Subcutaneous abdominal adipose tissue (tissue), 5 donors: Measurements from ENCODE around the gene OSTM1.

Experiments used
- H3K27ac ChIP-seq: one replicate; pipeline ENCODE4 v1.7.0; 2013; ENCODE audit warnings: low read depth, mild to moderate bottlenecking, inconsistent platforms, low read length, moderate library complexity
- H3K27me3 ChIP-seq, 5 donors: one replicate each; pipeline ENCODE4 v1.7.0; 2013; ENCODE audit warnings: low read length in 5 of 5, inconsistent platforms in 1 of 5; ENCODE audit not compliant: control insufficient read depth in 5 of 5, insufficient read depth in 4 of 5
- H3K36me3 ChIP-seq, 5 donors: one replicate each; pipeline ENCODE4 v1.7.0; 2013; ENCODE audit warnings: low read length in 5 of 5; ENCODE audit not compliant: control insufficient read depth in 5 of 5, insufficient read depth in 5 of 5
- H3K4me1 ChIP-seq, 5 donors: one replicate each; pipeline ENCODE4 v1.7.0; 2013; ENCODE audit warnings: low read length in 5 of 5, mild to moderate bottlenecking in 3 of 5, moderate library complexity in 1 of 5; ENCODE audit not compliant: control insufficient read depth in 5 of 5, insufficient read depth in 5 of 5
- H3K4me3 ChIP-seq, 5 donors: one replicate each; pipeline ENCODE4 v1.7.0; 2013; ENCODE audit warnings: low read length in 5 of 5, low read depth in 1 of 5
- H3K9ac ChIP-seq, 5 donors: one replicate each; pipeline ENCODE4 v1.7.0; 2013; ENCODE audit warnings: low read length in 5 of 5, mild to moderate bottlenecking in 4 of 5, moderate library complexity in 3 of 5
- H3K9me3 ChIP-seq, 5 donors: one replicate each; pipeline ENCODE4 v1.7.0; 2013; ENCODE audit warnings: low read length in 5 of 5; ENCODE audit not compliant: control insufficient read depth in 5 of 5
- donor health status: healthy.
- donor health status: healthy.
- donor health status: healthy.
- donor health status: healthy.
- donor health status: healthy.

The OSTM1 gene

GRCh38 chr6:108074359-108075144 lies at the start of gene OSTM1:
Gene OSTM1, minus strand, starts transcription at chr6:108074741. Its CDS starts 90 bp downstream, at chr6:108074651.
- peaks cover 0 to 21% (median 20%) of the 10 kb centered on the region in 5 donors for H3K4me1 ChIP-seq
- H3K9ac ChIP-seq, result peak within 1 kb of the TSS; percentile 38 to 94 (median 75)
- H3K36me3 ChIP-seq, result no peaks in the 10 kb centered on the region
- no peaks in the 10 kb centered on the region for H3K27me3 ChIP-seq
- H3K4me3 ChIP-seq, result peak within 1 kb of the TSS; percentile 78 to 98 (median 95)
- H3K27ac ChIP-seq, result peak within 1 kb of the TSS; percentile 69
- H3K9me3 ChIP-seq, result no peaks in the 10 kb centered on the region

GRCh38 chr6:108123946-108124345 lies 49.4 kb upstream of the OSTM1 start:
- H3K9me3 ChIP-seq, result peaks cover 0 to 7% (median 3%) of the 10 kb centered on the region in 5 donors
- peaks cover 0 to 9% (median 8%) of the 10 kb centered on the region in 5 donors for H3K4me1 ChIP-seq
- no peak overlapping the region for H3K4me3 ChIP-seq
- no peaks in the 10 kb centered on the region for H3K36me3 ChIP-seq
- H3K9ac ChIP-seq, result no peak overlapping the region
- peaks cover 32 to 73% (median 42%) of the 10 kb centered on the region in 5 donors for H3K27me3 ChIP-seq
- H3K27ac ChIP-seq, result no peak overlapping the region

- no peak overlapping the region for H3K9ac ChIP-seq
- no peak overlapping the region for H3K4me3 ChIP-seq
- H3K4me1 ChIP-seq, result peaks cover 0 to 13% (median 12%) of the 10 kb centered on the region in 5 donors
- H3K27me3 ChIP-seq, result peaks cover 30 to 74% (median 42%) of the 10 kb centered on the region in 5 donors
- no peaks in the 10 kb centered on the region for H3K36me3 ChIP-seq
- peaks cover 0 to 7% (median 3%) of the 10 kb centered on the region in 5 donors for H3K9me3 ChIP-seq
- no peak overlapping the region for H3K27ac ChIP-seq
Observed at GRCh38 chr6:108123481-108123929, 49.0 kb upstream of the OSTM1 start.

GRCh38 chr6:108121612-108122011 lies 47.1 kb upstream of the OSTM1 start:
- H3K4me3 ChIP-seq, result no peak overlapping the region
- peaks cover 35 to 72% (median 53%) of the 10 kb centered on the region in 5 donors for H3K27me3 ChIP-seq
- no peak overlapping the region for H3K27ac ChIP-seq
- H3K36me3 ChIP-seq, result no peaks in the 10 kb centered on the region
- peaks cover 3 to 30% (median 30%) of the 10 kb centered on the region in 5 donors for H3K4me1 ChIP-seq
- H3K9me3 ChIP-seq, result peaks cover 0 to 7% (median 3%) of the 10 kb centered on the region in 5 donors
- no peak overlapping the region for H3K9ac ChIP-seq

GRCh38 chr6:108120311-108120710 lies 45.8 kb upstream of the OSTM1 start:
- no peak overlapping the region for H3K4me3 ChIP-seq
- H3K36me3 ChIP-seq, result no peaks in the 10 kb centered on the region
- peaks cover 44 to 75% (median 57%) of the 10 kb centered on the region in 5 donors for H3K27me3 ChIP-seq
- H3K27ac ChIP-seq, result no peak overlapping the region
- peaks cover 0 to 7% (median 3%) of the 10 kb centered on the region in 5 donors for H3K9me3 ChIP-seq
- peaks cover 5 to 39% (median 36%) of the 10 kb centered on the region in 5 donors for H3K4me1 ChIP-seq
- no peak overlapping the region for H3K9ac ChIP-seq

GRCh38 chr6:108119769-108120141 lies 45.2 kb upstream of the OSTM1 start:
- Histone ChIP-seq H3K4me1 (peaks cover 5 to 44% (median 42%) of the 10 kb centered on the region in 5 donors), H3K27ac (no peak overlapping the region), H3K27me3 (peaks cover 41 to 72% (median 58%) of the 10 kb centered on the region in 5 donors), H3K9ac (no peak overlapping the region), H3K36me3 (no peaks in the 10 kb centered on the region), H3K9me3 (peaks cover 0 to 7% (median 3%) of the 10 kb centered on the region in 5 donors), H3K4me3 (peak overlapping the region in 2 of 5 donors; percentile 68 to 83)

GRCh38 chr6:108118810-108119768 lies 44.5 kb upstream of the OSTM1 start:
- peaks cover 0 to 1% (median 0%) of the 10 kb centered on the region in 5 donors for H3K9me3 ChIP-seq
- H3K27me3 ChIP-seq, result peaks cover 35 to 66% (median 58%) of the 10 kb centered on the region in 5 donors
- H3K4me1 ChIP-seq, result peaks cover 5 to 51% (median 48%) of the 10 kb centered on the region in 5 donors
- peak overlapping the region; percentile 59 to 83 (median 73) for H3K4me3 ChIP-seq
- H3K27ac ChIP-seq, result no peak overlapping the region
- peak overlapping the region in 2 of 5 donors; percentile 26 to 41 for H3K9ac ChIP-seq
- H3K36me3 ChIP-seq, result no peaks in the 10 kb centered on the region

- Histone ChIP-seq H3K9me3 (no peaks in the 10 kb centered on the region), H3K4me3 (peak overlapping the region; percentile 74 to 86 (median 81)), H3K27ac (no peak overlapping the region), H3K36me3 (no peaks in the 10 kb centered on the region), H3K4me1 (peaks cover 6 to 59% (median 56%) of the 10 kb centered on the region in 5 donors), H3K9ac (peak overlapping the region in 1 of 5 donors; percentile 28), H3K27me3 (peaks cover 32 to 60% (median 58%) of the 10 kb centered on the region in 5 donors)
Observed at GRCh38 chr6:108118359-108118724, 43.8 kb upstream of the OSTM1 start.

- H3K36me3 ChIP-seq, result no peaks in the 10 kb centered on the region
- H3K27ac ChIP-seq, result no peak overlapping the region
- peaks cover 6 to 61% (median 56%) of the 10 kb centered on the region in 5 donors for H3K4me1 ChIP-seq
- H3K9ac ChIP-seq, result peak overlapping the region in 3 of 5 donors; percentile 18 to 53 (median 28)
- no peaks in the 10 kb centered on the region for H3K9me3 ChIP-seq
- H3K27me3 ChIP-seq, result peaks cover 32 to 56% (median 53%) of the 10 kb centered on the region in 5 donors
- H3K4me3 ChIP-seq, result peak overlapping the region; percentile 41 to 86 (median 81)
Observed at GRCh38 chr6:108117427-108118358, 43.2 kb upstream of the OSTM1 start.
